Stimulated activated CD8-positive, alpha-beta memory T cell treated with anti-CD3 and anti-CD28 coated beads, Interleukin-15, amount 100 ng/mL, for 48 hours (primary cell): ENCODE results near the gene NEUROD4.
A peak's percentile ranks its signal among the peaks of the same experiment; 100 is the strongest.

Experiments
- DNase-seq, 2 donors: peaks; one replicate each; pipeline ENCODE4 v3.0.0-alpha.2; 2020; ENCODE audit warnings: low read depth in 2 of 2

Gene NEUROD4

GRCh38 chr12:55060470-55060869 is 40.7 kb downstream of the NEUROD4 start:
- peak; percentile 19 to 40 for DNase-seq

- no peak for DNase-seq
These were observed 41.2 kb downstream of the NEUROD4 start for GRCh38 chr12:55061024-55061423.

- DNase-seq = no peak
These were observed 43.5 kb downstream of the NEUROD4 start for GRCh38 chr12:55063291-55063690.

GRCh38 chr12:55065535-55065934 is 45.8 kb downstream of the NEUROD4 start:
- DNase-seq = no peak

- no peak for DNase-seq
These were observed 47.9 kb downstream of the NEUROD4 start for GRCh38 chr12:55067701-55068100.

- DNase-seq = no peak
These were observed 48.7 kb downstream of the NEUROD4 start for GRCh38 chr12:55068416-55069010.

GRCh38 chr12:55072083-55072482 is 52.3 kb downstream of the NEUROD4 start:
- DNase-seq = peak; percentile 55 to 58

GRCh38 chr12:55073043-55074022 is 53.6 kb downstream of the NEUROD4 start:
- peak; percentile 38 to 41 for DNase-seq

- DNase-seq = no peak
These were observed 55.0 kb downstream of the NEUROD4 start for GRCh38 chr12:55074806-55075205.
